H9 (cell line): ENCODE data around the gene FYN. TPM values are rescaled to one million over a fixed set of nuclear protein-coding genes. Genes with fewer than 3 reads are reported as not detected.

ENCODE experiments used
- DNase-seq: peaks from one replicate; pipeline ENCODE4 v3.0.0-alpha.2; 2017
- H2AFZ ChIP-seq: one replicate; pipeline ENCODE4 v1.6.1; 2013; ENCODE audit warnings: mild to moderate bottlenecking, low read length, control low read depth, moderate library complexity
- H2AK5ac ChIP-seq: 2 replicates; pipeline ENCODE4 v1.6.1; 2013; ENCODE audit warnings: low read length, control low read depth, mixed read lengths; ENCODE audit not compliant: insufficient read length
- H2BK120ac ChIP-seq: one replicate; pipeline ENCODE4 v1.6.1; 2013; ENCODE audit warnings: low read depth, mild to moderate bottlenecking, low read length, control low read depth, inconsistent platforms; ENCODE audit not compliant: poor library complexity, severe bottlenecking
- H2BK12ac ChIP-seq: 2 replicates; pipeline ENCODE4 v1.6.1; 2013; ENCODE audit warnings: low read length, control low read depth, mixed read lengths, low read depth; ENCODE audit not compliant: insufficient read length
- H2BK15ac ChIP-seq: 2 replicates; pipeline ENCODE4 v1.6.1; 2013; ENCODE audit warnings: low read depth, low read length, control low read depth
- H2BK20ac ChIP-seq: one replicate; pipeline ENCODE4 v1.6.1; 2013; ENCODE audit warnings: low read depth, mild to moderate bottlenecking, low read length, control low read depth, inconsistent platforms; ENCODE audit not compliant: poor library complexity, severe bottlenecking
- H2BK5ac ChIP-seq: 2 replicates; pipeline ENCODE4 v1.6.1; 2013; ENCODE audit warnings: low read length, control low read depth, mixed read lengths; ENCODE audit not compliant: insufficient read length
- H3K14ac ChIP-seq: 2 replicates; pipeline ENCODE4 v1.6.1; 2013; ENCODE audit warnings: low read length, control low read depth; ENCODE audit not compliant: insufficient read depth
- H3K18ac ChIP-seq: 2 replicates; pipeline ENCODE4 v1.6.1; 2013; ENCODE audit warnings: low read depth, mild to moderate bottlenecking, mixed read lengths, low read length, control low read depth; ENCODE audit not compliant: insufficient read length
- H3K23ac ChIP-seq: 2 replicates; pipeline ENCODE4 v1.6.1; 2013; ENCODE audit warnings: low read length, control low read depth, mixed read lengths, low read depth; ENCODE audit not compliant: insufficient read length
- H3K23me2 ChIP-seq: 2 replicates; pipeline ENCODE4 v1.6.1; 2013; ENCODE audit warnings: low read depth, mild to moderate bottlenecking, mixed read lengths, low read length, control low read depth; ENCODE audit not compliant: insufficient read length, poor library complexity, severe bottlenecking
- H3K27ac ChIP-seq: 2 replicates; pipeline ENCODE4 v1.5.1; 2013; ENCODE audit warnings: low read length, control low read depth, mixed read lengths, low read depth; ENCODE audit not compliant: insufficient read length
- H3K27me3 ChIP-seq: 2 replicates; pipeline ENCODE4 v1.6.1; 2013; ENCODE audit warnings: low read length, control low read depth, inconsistent platforms; ENCODE audit not compliant: insufficient read depth
- H3K4ac ChIP-seq: 2 replicates; pipeline ENCODE4 v1.6.1; 2013; ENCODE audit warnings: low read depth, mild to moderate bottlenecking, control low read depth, inconsistent platforms, low read length, moderate library complexity
- H3K4me1 ChIP-seq: 2 replicates; pipeline ENCODE4 v1.6.1; 2013; ENCODE audit warnings: low read length, control low read depth, inconsistent platforms; ENCODE audit not compliant: insufficient read depth
- H3K4me2 ChIP-seq: 2 replicates; pipeline ENCODE4 v1.6.1; 2013; ENCODE audit warnings: low read length, control low read depth, mixed read lengths; ENCODE audit not compliant: insufficient read length, insufficient read depth
- H3K56ac ChIP-seq: 2 replicates; pipeline ENCODE4 v1.6.1; 2013; ENCODE audit warnings: low read depth, mild to moderate bottlenecking, mixed read lengths, low read length, control low read depth; ENCODE audit not compliant: insufficient read length
- H3K79me1 ChIP-seq: 2 replicates; pipeline ENCODE4 v1.6.1; 2013; ENCODE audit warnings: low read depth, mild to moderate bottlenecking, moderate library complexity, low read length, control low read depth, inconsistent platforms; ENCODE audit not compliant: insufficient read depth, poor library complexity, severe bottlenecking
- H3K79me2 ChIP-seq: 2 replicates; pipeline ENCODE4 v1.6.1; 2013; ENCODE audit warnings: low read length, control low read depth, inconsistent platforms; ENCODE audit not compliant: insufficient read depth
- H3K9ac ChIP-seq: 2 replicates; pipeline ENCODE4 v1.6.1; 2013; ENCODE audit warnings: low read length, control low read depth, mixed read lengths; ENCODE audit not compliant: insufficient read length; ENCODE audit errors: extremely low read depth
- H3K9me3 ChIP-seq: one replicate; pipeline ENCODE4 v1.6.1; 2013; ENCODE audit warnings: low read depth, low read length, inconsistent platforms; ENCODE audit not compliant: control insufficient read depth
- H3T11ph ChIP-seq: one replicate; pipeline ENCODE4 v1.6.1; 2013; ENCODE audit warnings: mild to moderate bottlenecking, low read length, control low read depth, inconsistent platforms
- H4K20me1 ChIP-seq: one replicate; pipeline ENCODE4 v1.6.1; 2013; ENCODE audit not compliant: control insufficient read depth, insufficient read length, insufficient read depth
- H4K5ac ChIP-seq: 2 replicates; pipeline ENCODE4 v1.6.1; 2013; ENCODE audit warnings: low read depth, mild to moderate bottlenecking, mixed read lengths, low read length, control low read depth; ENCODE audit not compliant: insufficient read length
- H4K8ac ChIP-seq: replicated peaks from 2 replicates; pipeline ENCODE4 v1.6.1; 2013; ENCODE audit warnings: low read length, control low read depth, mixed read lengths, low read depth; ENCODE audit not compliant: insufficient read length
- H4K91ac ChIP-seq: 2 replicates; pipeline ENCODE4 v1.6.1; 2013; ENCODE audit warnings: low read depth, mild to moderate bottlenecking, moderate library complexity, mixed read lengths, low read length, control low read depth; ENCODE audit not compliant: insufficient read length
- H3K27ac Mint-ChIP-seq, 3 experiments: 2 replicates in 2 of 3; 3 replicates in 1 of 3; pipeline ENCODE4 v1.8.0; 2020 to 2021; ENCODE audit warnings: mixed read lengths in 3 of 3, mild to moderate bottlenecking in 1 of 3, moderate library complexity in 1 of 3
- H3K27me3 Mint-ChIP-seq: 2 replicates; pipeline ENCODE4 v1.8.0; 2021; ENCODE audit warnings: low read depth, mild to moderate bottlenecking, moderate library complexity, mixed read lengths
- H3K36me3 Mint-ChIP-seq, 3 experiments: 2 replicates in 2 of 3; 3 replicates in 1 of 3; pipeline ENCODE4 v1.8.0; 2020 to 2021; ENCODE audit warnings: low read depth in 3 of 3, mixed read lengths in 3 of 3; ENCODE audit not compliant: insufficient read depth in 1 of 3
- H3K4me1 Mint-ChIP-seq, 2 experiments: 2 replicates each; pipeline ENCODE4 v1.8.0; 2020; ENCODE audit warnings: mixed read lengths in 2 of 2
- H3K4me3 Mint-ChIP-seq, 2 experiments: 2 replicates in 1 of 2; 3 replicates in 1 of 2; pipeline ENCODE4 v1.8.0; 2020 to 2021; ENCODE audit warnings: mild to moderate bottlenecking in 2 of 2, mixed read lengths in 2 of 2, moderate library complexity in 1 of 2
- H3K9me3 Mint-ChIP-seq, 2 experiments: 2 replicates in 1 of 2; 3 replicates in 1 of 2; pipeline ENCODE4 v1.8.0; 2020; ENCODE audit warnings: mild to moderate bottlenecking in 2 of 2, mixed read lengths in 2 of 2, moderate library complexity in 1 of 2
- WGBS: extraction: QIAGEN DNeasy Blood & Tissue Kit; methylation state at CpG from one replicate; pipeline ENCODE4 v1.1.7; 2013; ENCODE audit warnings: missing lambda C conversion rate, low lambda C conversion rate, mixed read lengths; ENCODE audit not compliant: insufficient read length; ENCODE audit errors: extremely low coverage; 5-methylcytosine and 5-hydroxymethylcytosine counted together
- total RNA-seq: library from RNA; stranded (reverse); gene quantifications from 2 replicates; pipeline ENCODE4 v1.2.1, GENCODE V29; 2021
- TF ChIP-seq, protein P1 (sequence below): fragments of 200-600 bp; sonication (generic); conservative IDR thresholded peaks from 3 replicates; pipeline ENCODE4 v1.8.0; 2021; ENCODE audit warnings: antibody characterized with exemption, mild to moderate bottlenecking

FYN gene
- total RNA-seq, 1 experiment from 2014 or later, result 64.8 TPM

GRCh38 chr6:111802720-111803330 lies 70.4 kb downstream of the FYN start:
- no peak overlapping the region for H2BK12ac ChIP-seq
- H3K9me3 ChIP-seq, result no peaks in the 10 kb centered on the region
- no peak overlapping the region for H3K27ac ChIP-seq
- Mint-ChIP-seq H3K4me1 (peaks cover 36 to 41% of the 10 kb centered on the region in 2 experiments), H3K4me3 (no peak overlapping the region), H3K27ac (no peak overlapping the region), H3K27me3 (no peaks in the 10 kb centered on the region), H3K9me3 (no peaks in the 10 kb centered on the region), H3K36me3 (no peaks in the 10 kb centered on the region)
- no peak overlapping the region for H3K18ac ChIP-seq
- H4K91ac ChIP-seq, result no peak overlapping the region
- no peak overlapping the region for H2BK20ac ChIP-seq
- no peaks in the 10 kb centered on the region for H3K27me3 ChIP-seq
- H4K20me1 ChIP-seq, result no peaks in the 10 kb centered on the region
- no peak overlapping the region for H3K9ac ChIP-seq
- H3K4me1 ChIP-seq, result peaks cover 4% of the 10 kb centered on the region; the same call in 1 of the 2 replicates
- DNase-seq, result no peak
- H2BK5ac ChIP-seq, result no peak overlapping the region
- H3K14ac ChIP-seq, result no peak overlapping the region
- TF ChIP-seq, protein P1, sequence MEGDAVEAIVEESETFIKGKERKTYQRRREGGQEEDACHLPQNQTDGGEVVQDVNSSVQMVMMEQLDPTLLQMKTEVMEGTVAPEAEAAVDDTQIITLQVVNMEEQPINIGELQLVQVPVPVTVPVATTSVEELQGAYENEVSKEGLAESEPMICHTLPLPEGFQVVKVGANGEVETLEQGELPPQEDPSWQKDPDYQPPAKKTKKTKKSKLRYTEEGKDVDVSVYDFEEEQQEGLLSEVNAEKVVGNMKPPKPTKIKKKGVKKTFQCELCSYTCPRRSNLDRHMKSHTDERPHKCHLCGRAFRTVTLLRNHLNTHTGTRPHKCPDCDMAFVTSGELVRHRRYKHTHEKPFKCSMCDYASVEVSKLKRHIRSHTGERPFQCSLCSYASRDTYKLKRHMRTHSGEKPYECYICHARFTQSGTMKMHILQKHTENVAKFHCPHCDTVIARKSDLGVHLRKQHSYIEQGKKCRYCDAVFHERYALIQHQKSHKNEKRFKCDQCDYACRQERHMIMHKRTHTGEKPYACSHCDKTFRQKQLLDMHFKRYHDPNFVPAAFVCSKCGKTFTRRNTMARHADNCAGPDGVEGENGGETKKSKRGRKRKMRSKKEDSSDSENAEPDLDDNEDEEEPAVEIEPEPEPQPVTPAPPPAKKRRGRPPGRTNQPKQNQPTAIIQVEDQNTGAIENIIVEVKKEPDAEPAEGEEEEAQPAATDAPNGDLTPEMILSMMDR, result no peak
- H2BK15ac ChIP-seq, result no peak overlapping the region
- H3K79me1 ChIP-seq, result no peaks in the 10 kb centered on the region
- H3T11ph ChIP-seq, result no peak overlapping the region
- no peaks in the 10 kb centered on the region for H3K79me2 ChIP-seq
- no peak overlapping the region for H3K23ac ChIP-seq
- no peak overlapping the region for H3K4ac ChIP-seq
- no peak overlapping the region for H2AK5ac ChIP-seq
- H2AFZ ChIP-seq, result no peak overlapping the region
- H3K23me2 ChIP-seq, result no peaks in the 10 kb centered on the region
- H4K5ac ChIP-seq, result no peak overlapping the region
- no peak overlapping the region for H3K4me2 ChIP-seq
- H3K56ac ChIP-seq, result no peak overlapping the region
- H2BK120ac ChIP-seq, result no peak overlapping the region
- no peak overlapping the region for H4K8ac ChIP-seq
- no CpG with 5 or more reads among the region's 2 CpGs for WGBS
